GM13976 (cell line): ENCODE measurements around the gene STYXL2.

Source experiments
- DNase-seq: peaks from one replicate; pipeline ENCODE4 v3.0.0; 2012; ENCODE audit warnings: low spot score
- in situ Hi-C: fragments of 300-500 bp; cut with MboI; formaldehyde crosslinking; loops from one replicate; pipeline ENCODE4 v1.12.0; 2022; ENCODE audit warnings: low sequenced_read_pairs, mixed read lengths, inconsistent platforms; ENCODE audit not compliant: unreplicated experiment
- TF ChIP-seq, protein P1 (sequence below): IDR thresholded peaks from 2 replicates; pipeline ENCODE4 v1.5.1; 2012; ENCODE audit warnings: borderline replicate concordance, mild to moderate bottlenecking; ENCODE audit not compliant: insufficient read depth; ENCODE audit errors: extremely low read depth, missing control alignments, control extremely low read depth

STYXL2 gene

DNA sequence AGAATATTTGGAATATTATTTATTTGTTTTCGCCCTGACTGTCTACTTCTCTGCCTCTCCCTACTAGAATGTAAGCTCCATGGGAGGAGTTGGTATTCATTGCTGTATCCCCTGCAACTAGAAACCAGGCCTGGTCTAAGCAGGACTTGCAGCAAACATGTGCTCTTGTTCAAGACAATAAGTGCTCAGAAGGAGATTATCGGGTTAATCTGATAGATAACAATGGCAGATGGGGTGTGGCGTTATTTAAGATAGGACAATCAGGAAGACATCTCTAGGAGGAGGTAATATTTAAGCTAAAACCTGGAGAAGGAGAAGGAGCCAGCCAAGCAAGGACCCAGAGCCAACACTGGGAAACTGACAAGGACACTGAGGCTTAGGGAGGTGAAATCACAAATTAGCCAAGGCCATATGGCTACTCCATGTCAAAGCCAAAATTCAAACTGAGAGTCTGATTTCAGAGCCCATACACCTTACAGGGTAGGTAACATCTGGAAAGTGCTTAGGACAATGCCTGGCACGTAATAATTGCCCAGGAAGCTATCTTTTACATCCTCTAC, 41.5 kb downstream of the STYXL2 start:
- TF ChIP-seq, protein P1, sequence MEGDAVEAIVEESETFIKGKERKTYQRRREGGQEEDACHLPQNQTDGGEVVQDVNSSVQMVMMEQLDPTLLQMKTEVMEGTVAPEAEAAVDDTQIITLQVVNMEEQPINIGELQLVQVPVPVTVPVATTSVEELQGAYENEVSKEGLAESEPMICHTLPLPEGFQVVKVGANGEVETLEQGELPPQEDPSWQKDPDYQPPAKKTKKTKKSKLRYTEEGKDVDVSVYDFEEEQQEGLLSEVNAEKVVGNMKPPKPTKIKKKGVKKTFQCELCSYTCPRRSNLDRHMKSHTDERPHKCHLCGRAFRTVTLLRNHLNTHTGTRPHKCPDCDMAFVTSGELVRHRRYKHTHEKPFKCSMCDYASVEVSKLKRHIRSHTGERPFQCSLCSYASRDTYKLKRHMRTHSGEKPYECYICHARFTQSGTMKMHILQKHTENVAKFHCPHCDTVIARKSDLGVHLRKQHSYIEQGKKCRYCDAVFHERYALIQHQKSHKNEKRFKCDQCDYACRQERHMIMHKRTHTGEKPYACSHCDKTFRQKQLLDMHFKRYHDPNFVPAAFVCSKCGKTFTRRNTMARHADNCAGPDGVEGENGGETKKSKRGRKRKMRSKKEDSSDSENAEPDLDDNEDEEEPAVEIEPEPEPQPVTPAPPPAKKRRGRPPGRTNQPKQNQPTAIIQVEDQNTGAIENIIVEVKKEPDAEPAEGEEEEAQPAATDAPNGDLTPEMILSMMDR: no peak
- in situ Hi-C loops: no loop called here
- no peak for DNase-seq

DNA sequence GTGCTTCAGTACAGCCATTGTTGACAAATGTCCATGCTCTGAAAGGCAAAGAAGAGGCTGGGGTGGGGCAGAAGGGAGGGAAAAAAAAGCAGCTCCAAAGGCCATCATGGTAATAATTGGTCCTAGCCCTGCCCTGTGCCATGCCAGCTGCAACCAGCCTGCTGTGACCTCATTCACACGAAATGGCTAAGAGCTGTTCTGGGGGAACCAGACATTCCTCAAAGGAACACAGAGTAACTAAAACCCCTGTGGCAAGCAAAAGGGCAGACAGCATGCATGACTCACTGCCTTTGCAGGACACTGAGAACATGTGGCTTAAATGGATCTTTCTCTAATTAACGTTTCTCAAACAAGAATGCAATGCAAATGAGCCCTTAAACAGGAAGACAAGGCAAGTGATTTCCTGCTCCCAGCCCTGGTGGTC, 42.3 kb downstream of the STYXL2 start:
- TF ChIP-seq, protein P1: no peak
- in situ Hi-C loops: no loop called here
- DNase-seq: no peak

DNA sequence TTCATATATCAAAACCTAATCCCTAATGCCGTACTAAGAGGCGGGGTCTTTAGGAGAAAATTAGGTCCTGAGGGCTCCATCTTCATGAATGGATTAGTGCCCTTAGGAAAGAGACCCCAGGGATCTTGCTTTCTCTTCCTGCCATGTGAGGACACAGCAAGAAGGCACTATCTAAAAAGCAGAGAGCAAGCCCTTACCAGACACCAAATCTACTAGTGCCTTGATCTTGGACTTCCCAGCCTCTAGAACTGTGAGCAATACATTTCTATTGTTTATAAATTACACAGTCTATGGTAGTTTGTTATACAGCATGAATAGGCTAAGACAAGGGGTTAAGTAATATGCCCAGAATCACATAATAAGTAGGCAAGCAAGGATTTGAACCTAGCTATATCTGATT, 42.9 kb downstream of the STYXL2 start:
- TF ChIP-seq, protein P1: no peak
- in situ Hi-C loops: no loop called here
- DNase-seq: no peak

DNA sequence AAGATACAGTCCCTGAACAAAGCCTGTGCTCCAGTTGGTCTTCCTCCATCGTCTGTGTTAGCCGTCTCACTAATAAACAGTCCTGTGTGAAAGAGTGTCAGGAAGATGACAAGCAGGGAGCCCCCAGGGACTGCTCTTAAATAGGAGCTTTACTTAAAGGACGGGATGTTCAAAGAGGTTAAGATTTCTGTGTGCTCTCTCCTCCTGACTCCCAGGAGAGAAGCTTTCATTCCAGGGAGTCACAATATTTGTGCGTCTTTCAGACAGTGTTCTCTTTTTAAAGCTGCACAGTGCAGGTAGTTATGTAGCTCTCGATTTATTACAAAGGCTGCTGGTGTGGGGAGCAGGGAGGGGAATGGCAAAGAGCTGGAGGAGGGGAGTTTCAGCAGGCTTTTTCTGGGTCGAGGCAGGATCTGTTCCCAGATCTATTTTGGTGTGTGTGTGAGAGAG, 43.5 kb downstream of the STYXL2 start:
- TF ChIP-seq, protein P1: no peak
- in situ Hi-C loops: no loop called here
- no peak for DNase-seq

DNA sequence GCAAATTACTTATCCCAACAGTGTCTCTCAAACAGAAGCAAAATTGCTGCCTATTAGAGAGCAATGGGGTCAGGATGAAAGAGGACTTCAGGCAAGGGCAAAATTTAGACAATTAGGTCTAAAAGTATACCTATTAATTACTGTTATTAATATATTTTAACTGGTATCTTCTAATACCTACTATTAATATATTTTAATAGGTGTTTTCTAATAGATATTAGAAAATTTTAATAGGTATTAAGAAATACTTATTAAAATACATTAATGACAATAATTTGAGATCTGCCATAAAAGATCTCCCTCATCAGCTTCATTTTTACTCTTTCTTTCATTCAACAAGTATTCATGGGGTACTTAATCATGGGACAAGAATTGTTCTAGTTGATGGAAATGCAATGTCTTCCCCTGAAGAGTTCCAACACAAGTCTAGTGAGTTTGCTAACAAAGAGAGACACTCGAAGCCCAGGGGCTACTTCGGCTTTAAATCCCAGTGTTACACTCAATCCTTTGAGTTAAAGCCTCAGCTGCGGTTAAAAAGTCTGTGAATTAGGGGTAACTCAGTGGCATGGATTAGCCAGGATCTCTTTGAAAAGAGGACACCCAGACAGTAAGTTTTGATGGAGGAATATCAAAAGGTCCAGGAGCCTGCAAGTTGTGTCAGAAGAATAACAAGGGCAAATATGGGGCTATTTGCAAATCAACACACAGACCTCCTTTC, 44.1 kb downstream of the STYXL2 start:
- in situ Hi-C loops: no loop called here
- TF ChIP-seq, protein P1: no peak
- no peak for DNase-seq

DNA sequence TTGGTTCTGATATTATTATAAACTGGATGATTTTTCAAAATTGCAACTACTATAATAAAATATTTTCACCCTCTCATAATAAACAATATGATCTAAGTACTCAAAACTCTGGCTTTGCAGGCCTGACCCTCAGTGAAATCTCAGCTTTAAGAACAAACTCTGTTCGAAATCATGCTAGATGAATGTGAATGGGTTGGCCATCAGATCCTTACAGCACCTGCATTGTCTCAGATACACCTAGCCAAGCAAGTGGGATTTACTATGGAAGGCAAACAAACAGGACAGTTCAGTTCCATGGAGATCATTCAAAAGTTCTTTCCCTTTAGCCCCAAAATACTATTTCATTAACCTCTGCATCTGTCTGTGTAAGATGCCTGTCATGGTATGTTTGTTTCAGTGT, 44.8 kb downstream of the STYXL2 start:
- no peak for DNase-seq
- TF ChIP-seq, protein P1: no peak
- in situ Hi-C loops: no loop called here
